HEK293 (cell line): ENCODE data around the gene ZER1.

Experiments
- CTCF ChIA-PET: fragments of 350-600 bp; formaldehyde crosslinking; extraction: SDS; loops from one replicate; lab custom pipeline; 2021; ENCODE audit warnings: antibody characterized with exemption; lab: Yijun Ruan, JAX
- POLR2A ChIA-PET: fragments of 300-600 bp; formaldehyde crosslinking; extraction: SDS; loops from one replicate; lab custom pipeline; 2020; ENCODE audit warnings: antibody characterized with exemption, inconsistent platforms; lab: Yijun Ruan, JAX
- H3K27ac ChIP-seq: fragments of 200-500 bp; sonication (Bioruptor generic); 2 replicates; pipeline ENCODE4 v1.5.1; 2014; ENCODE audit warnings: low read depth, low read length, control low read depth, inconsistent platforms; ENCODE audit errors: extremely low read depth
- H3K36me3 ChIP-seq, 2 experiments: fragments of 200-500 bp in 1 of 2; sonication (Bioruptor generic) in 1 of 2; 1 replicate in 1 of 2; 2 replicates in 1 of 2; pipeline ENCODE4 v1.5.1; 2014 to 2017; ENCODE audit warnings: inconsistent platforms in 2 of 2, low read length in 2 of 2; ENCODE audit not compliant: control insufficient read depth in 2 of 2, insufficient read depth in 1 of 2
- H3K4me1 ChIP-seq: fragments of 200-500 bp; sonication (Bioruptor generic); 2 replicates; pipeline ENCODE4 v1.5.1; 2014; ENCODE audit warnings: mild to moderate bottlenecking, low read length, inconsistent platforms; ENCODE audit not compliant: control insufficient read depth, insufficient read depth
- H3K4me3 ChIP-seq: 2 replicates; pipeline ENCODE4 v1.5.1; 2011; ENCODE audit warnings: low read depth, mild to moderate bottlenecking, control low read depth, low read length, moderate library complexity
- H3K9me3 ChIP-seq: fragments of 200-500 bp; sonication (Bioruptor generic); 2 replicates; pipeline ENCODE4 v1.5.1; 2014; ENCODE audit warnings: low read depth, low read length, inconsistent platforms; ENCODE audit not compliant: control insufficient read depth, insufficient read depth
- KLF16 ChIP-seq: fragments of 450-650 bp; formaldehyde crosslinking; IDR thresholded peaks from 2 replicates; pipeline ENCODE4 v1.5.1; 2017; ENCODE audit warnings: missing biosample characterization, missing genetic modification characterization
- KLF7 ChIP-seq: fragments of 450-650 bp; formaldehyde crosslinking; IDR thresholded peaks from 2 replicates; pipeline ENCODE4 v1.5.1; 2016; ENCODE audit warnings: missing biosample characterization, missing genetic modification characterization, borderline replicate concordance
- REPIN1 ChIP-seq: fragments of 450-650 bp; formaldehyde crosslinking; IDR thresholded peaks from 2 replicates; pipeline ENCODE4 v1.5.1; 2017; ENCODE audit warnings: missing biosample characterization, missing genetic modification characterization, low read depth
- SP3 ChIP-seq: fragments of 450-650 bp; formaldehyde crosslinking; IDR thresholded peaks from 2 replicates; pipeline ENCODE4 v1.5.1; 2016; ENCODE audit warnings: missing biosample characterization, missing genetic modification characterization
- ZBTB1 ChIP-seq: fragments of 450-650 bp; formaldehyde crosslinking; IDR thresholded peaks from 2 replicates; pipeline ENCODE4 v1.5.1; 2016; ENCODE audit warnings: missing biosample characterization, missing genetic modification characterization
- ZFP3 ChIP-seq: fragments of 450-650 bp; formaldehyde crosslinking; IDR thresholded peaks from 2 replicates; pipeline ENCODE4 v1.5.1; 2016; ENCODE audit warnings: low read depth, missing biosample characterization, missing genetic modification characterization
- ZNF138 ChIP-seq: fragments of 450-650 bp; formaldehyde crosslinking; IDR thresholded peaks from 2 replicates; pipeline ENCODE4 v1.5.1; 2016; ENCODE audit warnings: missing biosample characterization, missing genetic modification characterization, borderline replicate concordance
- ZNF146 ChIP-seq: fragments of 450-650 bp; formaldehyde crosslinking; IDR thresholded peaks from 2 replicates; pipeline ENCODE4 v1.5.1; 2016; ENCODE audit warnings: missing biosample characterization, missing genetic modification characterization
- ZNF423 ChIP-seq: fragments of 450-650 bp; formaldehyde crosslinking; IDR thresholded peaks from 2 replicates; pipeline ENCODE4 v1.5.1; 2016; ENCODE audit warnings: missing biosample characterization, missing genetic modification characterization
- ZNF501 ChIP-seq: fragments of 450-650 bp; formaldehyde crosslinking; IDR thresholded peaks from 2 replicates; pipeline ENCODE4 v1.5.1; 2016; ENCODE audit warnings: missing biosample characterization, missing genetic modification characterization
- ZNF510 ChIP-seq: fragments of 450-650 bp; formaldehyde crosslinking; IDR thresholded peaks from 2 replicates; pipeline ENCODE4 v1.5.1; 2018; ENCODE audit warnings: mild to moderate bottlenecking, missing genetic modification characterization, missing biosample characterization; ENCODE audit not compliant: insufficient replicate concordance
- ZNF660 ChIP-seq: fragments of 450-650 bp; IDR thresholded peaks from 2 replicates; pipeline ENCODE4 v1.5.1; 2018; ENCODE audit warnings: missing biosample characterization, mild to moderate bottlenecking, missing genetic modification characterization
- ZNF777 ChIP-seq: fragments of 450-650 bp; formaldehyde crosslinking; IDR thresholded peaks from 2 replicates; pipeline ENCODE4 v1.5.1; 2017; ENCODE audit warnings: missing biosample characterization, missing genetic modification characterization, borderline replicate concordance
- ZXDB ChIP-seq: fragments of 450-650 bp; formaldehyde crosslinking; IDR thresholded peaks from 2 replicates; pipeline ENCODE4 v1.5.1; 2016; ENCODE audit warnings: missing biosample characterization, missing genetic modification characterization
- TF ChIP-seq, protein P1 (sequence below): fragments of 450-650 bp; formaldehyde crosslinking; IDR thresholded peaks from 2 replicates; pipeline ENCODE4 v1.5.1; 2016; ENCODE audit warnings: missing biosample characterization, missing genetic modification characterization
- TF ChIP-seq, protein P2 (sequence below): fragments of 450-650 bp; formaldehyde crosslinking; IDR thresholded peaks from 2 replicates; pipeline ENCODE4 v1.5.1; 2016; ENCODE audit warnings: missing biosample characterization, missing genetic modification characterization
- TF ChIP-seq, protein P3 (sequence below): fragments of 450-650 bp; formaldehyde crosslinking; IDR thresholded peaks from 2 replicates; pipeline ENCODE4 v1.5.1; 2016; ENCODE audit warnings: missing biosample characterization, missing genetic modification characterization
- TF ChIP-seq, protein P4 (sequence below): fragments of 450-650 bp; formaldehyde crosslinking; IDR thresholded peaks from 2 replicates; pipeline ENCODE4 v1.5.1; 2017; ENCODE audit warnings: missing biosample characterization, missing genetic modification characterization
- TF ChIP-seq, protein P5 (sequence below): fragments of 450-650 bp; formaldehyde crosslinking; IDR thresholded peaks from 2 replicates; pipeline ENCODE4 v1.5.1; 2016; ENCODE audit warnings: missing biosample characterization, missing genetic modification characterization
- TF ChIP-seq, protein P6 (sequence below): IDR thresholded peaks from 2 replicates; pipeline ENCODE4 v1.6.1; 2011; ENCODE audit warnings: mild to moderate bottlenecking, low read depth, low read length, borderline replicate concordance

Gene ZER1

DNA sequence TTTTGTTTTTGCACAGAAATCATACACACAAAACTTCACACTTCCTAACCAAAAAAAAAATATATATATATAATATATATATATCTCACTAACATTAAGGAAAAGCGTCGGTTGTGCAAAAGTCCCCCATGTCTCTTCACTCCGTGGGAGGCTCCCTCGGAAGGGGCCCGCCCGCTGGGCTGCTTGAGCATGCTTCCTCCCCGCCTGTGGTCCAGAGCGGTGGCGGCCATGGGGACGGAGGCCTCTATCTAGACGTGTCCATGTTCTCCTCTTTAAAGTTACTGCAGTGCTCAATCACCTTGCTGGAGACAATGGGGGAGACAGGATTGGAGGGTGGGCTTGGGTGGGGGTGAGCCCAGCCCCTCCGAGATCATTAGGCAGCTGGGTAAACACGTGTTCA lies 40.6 kb downstream of the ZER1 start:
- no peak overlapping the region for H3K27ac ChIP-seq
- no peak for TF ChIP-seq ZNF138 (tag by site-specific recombination)
- H3K9me3 ChIP-seq: no peaks in the 10 kb centered on the region
- no peak overlapping the region for H3K4me3 ChIP-seq
- H3K36me3 ChIP-seq: peaks cover 0 to 34% of the 10 kb centered on the region in 2 experiments; a peak in 2 of 3 replicates
- no peaks in the 10 kb centered on the region for H3K4me1 ChIP-seq
- ChIA-PET CTCF (interaction anchor here (0.6 to 1.3 kb wide), 5 partner anchors 10 to 251 kb away, joined by 3 to 5 read pairs (median 3); no protein-coding TSS in a partner anchor), POLR2A (interaction anchor here (0.6 kb wide), 1 partner anchor 451 kb away, joined by 4 read pairs; no protein-coding TSS in a partner anchor)

DNA sequence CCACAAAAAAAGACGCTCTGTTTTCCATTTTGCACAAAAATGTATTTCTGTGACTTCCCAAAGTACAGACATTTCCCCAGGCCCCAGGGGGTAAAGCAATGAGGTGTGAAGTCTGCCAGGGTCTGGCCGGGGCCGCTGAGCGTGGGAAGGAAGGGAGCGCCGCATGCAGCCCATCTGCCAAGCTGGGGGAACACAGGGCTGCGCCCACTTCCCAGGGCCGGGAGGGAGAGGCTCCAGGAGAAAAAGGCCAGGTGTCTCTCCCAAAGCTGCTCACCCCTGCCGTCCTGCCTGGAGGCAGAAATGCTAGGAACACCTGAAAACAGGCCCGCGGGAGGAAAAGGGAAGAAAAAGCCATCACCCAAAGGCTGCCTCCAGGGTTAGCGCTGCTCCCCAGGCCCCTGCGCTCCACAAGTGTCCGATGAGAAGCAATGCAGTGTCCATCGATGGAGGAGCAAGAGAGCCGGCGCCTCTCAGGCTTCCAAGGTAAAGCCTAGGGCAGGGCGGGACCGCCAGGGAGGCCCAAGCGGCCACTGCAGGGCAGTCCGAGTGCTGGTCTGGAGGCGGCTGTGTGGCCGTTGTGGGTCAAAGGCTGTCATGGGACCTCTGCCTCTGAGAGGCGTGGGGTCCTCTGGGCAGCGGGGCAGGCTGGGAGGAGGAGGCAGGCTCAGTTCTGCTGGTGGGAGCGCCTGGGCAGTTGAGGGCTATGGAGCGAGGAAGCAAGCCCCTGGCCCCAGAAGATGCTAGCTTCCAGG lies 41.8 kb downstream of the ZER1 start:
- no peak for TF ChIP-seq ZFP3 (tag by site-specific recombination)
- no peak for TF ChIP-seq KLF7 (tag by site-specific recombination)
- TF ChIP-seq ZNF146: no peak
- no peak for TF ChIP-seq ZNF501 (tag by site-specific recombination)
- no peak for TF ChIP-seq KLF16 (tag by site-specific recombination)
- no peak for TF ChIP-seq ZNF660 (tag by site-specific recombination)
- Histone ChIP-seq H3K9me3 (no peaks in the 10 kb centered on the region), H3K4me1 (no peaks in the 10 kb centered on the region), H3K27ac (no peak overlapping the region), H3K36me3 (peaks cover 0 to 29% of the 10 kb centered on the region in 2 experiments; a peak in 2 of 3 replicates), H3K4me3 (no peak overlapping the region)
- POLR2A ChIA-PET: interaction anchor here (0.8 kb wide), 1 partner anchor 32 kb away, joined by 5 read pairs; no protein-coding TSS in a partner anchor
- CTCF ChIA-PET: interaction anchor here (0.6 to 1.3 kb wide), 2 partner anchors 94 to 146 kb away, joined by 3 read pairs; no protein-coding TSS in a partner anchor

DNA sequence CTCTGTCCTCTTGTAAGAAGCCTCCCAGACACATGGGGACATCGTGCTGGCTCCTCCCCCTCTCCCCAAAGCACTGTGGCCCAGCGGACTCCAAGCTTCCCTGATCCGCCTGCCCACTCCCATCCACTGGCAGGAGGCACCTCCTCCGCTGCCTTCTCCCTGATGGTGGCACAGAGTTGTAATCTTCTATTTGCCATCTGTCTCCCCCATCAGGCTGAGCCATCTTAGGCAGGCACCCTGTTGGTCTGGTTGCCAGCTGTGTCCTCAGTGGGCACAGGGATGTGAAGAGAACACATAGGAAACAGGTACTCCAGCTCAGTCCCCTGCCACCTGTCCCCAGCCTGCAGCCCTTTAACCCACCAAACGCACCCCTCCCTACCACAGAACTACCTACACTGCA lies 42.4 kb downstream of the ZER1 start:
- POLR2A ChIA-PET: interaction anchor here (0.8 kb wide), 1 partner anchor 33 kb away, joined by 5 read pairs; no protein-coding TSS in a partner anchor
- CTCF ChIA-PET: no interaction called here

More for the DNA sequence above, 42.4 kb downstream of the ZER1 start:
- Histone ChIP-seq H3K9me3 (no peaks in the 10 kb centered on the region), H3K36me3 (peaks cover 0 to 24% of the 10 kb centered on the region in 2 experiments; a peak in 2 of 3 replicates), H3K4me1 (no peaks in the 10 kb centered on the region), H3K27ac (no peak overlapping the region), H3K4me3 (no peak overlapping the region)
- TF ChIP-seq, protein P1, sequence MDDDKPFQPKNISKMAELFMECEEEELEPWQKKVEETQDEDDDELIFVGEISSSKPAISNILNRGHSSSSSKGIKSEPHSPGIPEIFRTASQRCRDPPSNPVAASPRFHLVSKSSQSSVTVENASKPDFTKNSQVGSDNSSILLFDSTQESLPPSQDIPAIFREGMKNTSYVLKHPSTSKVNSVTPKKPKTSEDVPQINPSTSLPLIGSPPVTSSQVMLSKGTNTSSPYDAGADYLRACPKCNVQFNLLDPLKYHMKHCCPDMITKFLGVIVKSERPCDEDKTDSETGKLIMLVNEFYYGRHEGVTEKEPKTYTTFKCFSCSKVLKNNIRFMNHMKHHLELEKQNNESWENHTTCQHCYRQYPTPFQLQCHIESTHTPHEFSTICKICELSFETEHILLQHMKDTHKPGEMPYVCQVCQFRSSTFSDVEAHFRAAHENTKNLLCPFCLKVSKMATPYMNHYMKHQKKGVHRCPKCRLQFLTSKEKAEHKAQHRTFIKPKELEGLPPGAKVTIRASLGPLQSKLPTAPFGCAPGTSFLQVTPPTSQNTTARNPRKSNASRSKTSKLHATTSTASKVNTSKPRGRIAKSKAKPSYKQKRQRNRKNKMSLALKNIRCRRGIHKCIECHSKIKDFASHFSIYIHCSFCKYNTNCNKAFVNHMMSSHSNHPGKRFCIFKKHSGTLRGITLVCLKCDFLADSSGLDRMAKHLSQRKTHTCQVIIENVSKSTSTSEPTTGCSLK (tag by site-specific recombination): no peak
- TF ChIP-seq REPIN1 (tag by site-specific recombination) (no peak), ZXDB (no peak), SP3 (no peak), ZNF510 (no peak), ZBTB1 (tag by site-specific recombination) (no peak), ZNF423 (tag by site-specific recombination) (no peak), ZNF777 (no peak)
- TF ChIP-seq, protein P2, sequence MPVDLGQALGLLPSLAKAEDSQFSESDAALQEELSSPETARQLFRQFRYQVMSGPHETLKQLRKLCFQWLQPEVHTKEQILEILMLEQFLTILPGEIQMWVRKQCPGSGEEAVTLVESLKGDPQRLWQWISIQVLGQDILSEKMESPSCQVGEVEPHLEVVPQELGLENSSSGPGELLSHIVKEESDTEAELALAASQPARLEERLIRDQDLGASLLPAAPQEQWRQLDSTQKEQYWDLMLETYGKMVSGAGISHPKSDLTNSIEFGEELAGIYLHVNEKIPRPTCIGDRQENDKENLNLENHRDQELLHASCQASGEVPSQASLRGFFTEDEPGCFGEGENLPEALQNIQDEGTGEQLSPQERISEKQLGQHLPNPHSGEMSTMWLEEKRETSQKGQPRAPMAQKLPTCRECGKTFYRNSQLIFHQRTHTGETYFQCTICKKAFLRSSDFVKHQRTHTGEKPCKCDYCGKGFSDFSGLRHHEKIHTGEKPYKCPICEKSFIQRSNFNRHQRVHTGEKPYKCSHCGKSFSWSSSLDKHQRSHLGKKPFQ (tag by site-specific recombination): no peak
- TF ChIP-seq, protein P3, sequence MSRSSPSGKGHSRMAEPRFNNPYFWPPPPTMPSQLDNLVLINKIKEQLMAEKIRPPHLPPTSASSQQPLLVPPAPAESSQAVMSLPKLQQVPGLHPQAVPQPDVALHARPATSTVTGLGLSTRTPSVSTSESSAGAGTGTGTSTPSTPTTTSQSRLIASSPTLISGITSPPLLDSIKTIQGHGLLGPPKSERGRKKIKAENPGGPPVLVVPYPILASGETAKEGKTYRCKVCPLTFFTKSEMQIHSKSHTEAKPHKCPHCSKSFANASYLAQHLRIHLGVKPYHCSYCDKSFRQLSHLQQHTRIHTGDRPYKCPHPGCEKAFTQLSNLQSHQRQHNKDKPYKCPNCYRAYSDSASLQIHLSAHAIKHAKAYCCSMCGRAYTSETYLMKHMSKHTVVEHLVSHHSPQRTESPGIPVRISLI (tag by site-specific recombination): no peak
- TF ChIP-seq, protein P4, sequence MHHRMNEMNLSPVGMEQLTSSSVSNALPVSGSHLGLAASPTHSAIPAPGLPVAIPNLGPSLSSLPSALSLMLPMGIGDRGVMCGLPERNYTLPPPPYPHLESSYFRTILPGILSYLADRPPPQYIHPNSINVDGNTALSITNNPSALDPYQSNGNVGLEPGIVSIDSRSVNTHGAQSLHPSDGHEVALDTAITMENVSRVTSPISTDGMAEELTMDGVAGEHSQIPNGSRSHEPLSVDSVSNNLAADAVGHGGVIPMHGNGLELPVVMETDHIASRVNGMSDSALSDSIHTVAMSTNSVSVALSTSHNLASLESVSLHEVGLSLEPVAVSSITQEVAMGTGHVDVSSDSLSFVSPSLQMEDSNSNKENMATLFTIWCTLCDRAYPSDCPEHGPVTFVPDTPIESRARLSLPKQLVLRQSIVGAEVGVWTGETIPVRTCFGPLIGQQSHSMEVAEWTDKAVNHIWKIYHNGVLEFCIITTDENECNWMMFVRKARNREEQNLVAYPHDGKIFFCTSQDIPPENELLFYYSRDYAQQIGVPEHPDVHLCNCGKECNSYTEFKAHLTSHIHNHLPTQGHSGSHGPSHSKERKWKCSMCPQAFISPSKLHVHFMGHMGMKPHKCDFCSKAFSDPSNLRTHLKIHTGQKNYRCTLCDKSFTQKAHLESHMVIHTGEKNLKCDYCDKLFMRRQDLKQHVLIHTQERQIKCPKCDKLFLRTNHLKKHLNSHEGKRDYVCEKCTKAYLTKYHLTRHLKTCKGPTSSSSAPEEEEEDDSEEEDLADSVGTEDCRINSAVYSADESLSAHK: no peak
- TF ChIP-seq, protein P5, sequence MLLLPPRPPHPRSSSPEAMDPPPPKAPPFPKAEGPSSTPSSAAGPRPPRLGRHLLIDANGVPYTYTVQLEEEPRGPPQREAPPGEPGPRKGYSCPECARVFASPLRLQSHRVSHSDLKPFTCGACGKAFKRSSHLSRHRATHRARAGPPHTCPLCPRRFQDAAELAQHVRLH (tag by site-specific recombination): no peak
- TF ChIP-seq, protein P6, sequence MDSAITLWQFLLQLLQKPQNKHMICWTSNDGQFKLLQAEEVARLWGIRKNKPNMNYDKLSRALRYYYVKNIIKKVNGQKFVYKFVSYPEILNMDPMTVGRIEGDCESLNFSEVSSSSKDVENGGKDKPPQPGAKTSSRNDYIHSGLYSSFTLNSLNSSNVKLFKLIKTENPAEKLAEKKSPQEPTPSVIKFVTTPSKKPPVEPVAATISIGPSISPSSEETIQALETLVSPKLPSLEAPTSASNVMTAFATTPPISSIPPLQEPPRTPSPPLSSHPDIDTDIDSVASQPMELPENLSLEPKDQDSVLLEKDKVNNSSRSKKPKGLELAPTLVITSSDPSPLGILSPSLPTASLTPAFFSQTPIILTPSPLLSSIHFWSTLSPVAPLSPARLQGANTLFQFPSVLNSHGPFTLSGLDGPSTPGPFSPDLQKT: no peak
